AG09319 (cell line): ENCODE measurements around the gene ATG101.

Source experiments
- DNase-seq: peaks from one replicate; pipeline ENCODE4 v3.0.0-alpha.2; 2010; ENCODE audit warnings: low read depth; ENCODE audit errors: extremely low read depth
- CTCF ChIP-seq: IDR thresholded peaks from 2 replicates; pipeline ENCODE4 v1.5.1; 2011; ENCODE audit warnings: low read depth, mild to moderate bottlenecking, inconsistent platforms, low read length, moderate library complexity

The ATG101 gene

DNA sequence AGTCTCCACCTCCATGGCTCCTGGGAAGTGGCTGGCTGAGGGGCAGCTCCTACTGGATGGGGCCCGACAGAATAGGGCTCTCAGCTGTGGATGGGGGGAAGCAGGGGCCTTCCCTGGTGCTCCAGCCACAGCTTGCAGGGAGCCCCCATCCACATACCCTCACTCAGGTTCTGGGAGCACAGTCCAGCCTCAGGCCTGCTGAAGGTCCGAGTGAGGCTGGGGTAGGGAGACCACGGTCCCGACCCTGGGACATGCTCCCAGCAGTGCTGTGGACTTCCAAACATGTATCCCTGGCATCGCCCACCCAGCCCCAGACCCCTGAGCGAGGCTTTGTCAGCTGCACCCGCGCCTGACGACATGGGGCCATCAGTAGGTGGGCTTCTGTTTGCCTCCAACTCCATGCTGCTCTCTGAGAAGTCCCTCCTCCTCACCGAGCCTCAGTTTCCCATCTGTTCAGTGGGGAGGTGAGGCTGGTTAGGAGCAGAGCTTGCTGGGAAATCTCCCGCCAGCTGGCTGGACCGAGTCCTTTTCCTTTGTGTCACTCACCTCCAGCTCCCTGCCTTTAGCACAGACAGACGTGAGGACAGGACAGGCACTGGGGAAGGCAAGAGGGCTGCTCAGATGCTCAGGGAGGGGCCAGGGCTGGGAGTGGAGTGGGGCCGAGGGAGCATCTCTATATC lies 9.1 kb upstream of the ATG101 start:
- no peak for DNase-seq
- no peak for TF ChIP-seq CTCF

DNA sequence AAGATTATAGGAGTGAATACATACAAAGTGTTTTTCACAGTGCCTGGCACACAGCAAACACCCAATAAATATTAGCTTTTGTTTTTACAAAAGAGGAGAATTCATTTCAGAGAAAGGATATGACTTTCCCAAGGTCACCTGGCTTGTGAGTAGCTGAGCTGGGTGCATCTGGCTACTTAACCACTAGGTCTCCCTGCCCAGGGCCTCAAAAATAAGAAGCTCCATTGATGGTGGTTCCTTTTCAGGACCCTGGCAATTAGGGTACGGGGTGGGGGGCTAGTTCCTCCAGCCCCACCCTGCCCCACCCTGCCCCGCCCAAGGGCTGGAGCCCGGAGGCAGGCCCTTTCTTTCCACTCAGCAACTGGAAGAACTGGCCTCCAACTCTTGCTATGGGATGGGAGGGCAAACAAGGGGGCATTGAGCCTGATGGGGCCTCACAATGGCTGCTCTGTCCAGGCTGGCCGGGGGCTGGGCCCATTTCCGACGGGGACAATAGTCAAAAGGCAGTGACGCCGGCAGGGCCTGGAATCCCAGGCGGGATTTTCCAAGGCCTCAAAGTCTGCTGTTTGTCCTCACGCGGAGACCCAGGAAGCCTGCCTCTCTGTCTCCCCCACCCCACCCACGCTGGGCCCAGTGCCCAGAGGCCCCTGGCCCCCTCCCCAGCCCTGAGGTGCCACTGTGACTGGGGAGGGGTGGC lies 8.2 kb upstream of the ATG101 start:
- no peak for DNase-seq
- no peak for TF ChIP-seq CTCF

- no peak for DNase-seq
- TF ChIP-seq CTCF, result no peak
These were observed 7.4 kb upstream of the ATG101 start for GRCh38 chr12:52062167-52063081.

DNA sequence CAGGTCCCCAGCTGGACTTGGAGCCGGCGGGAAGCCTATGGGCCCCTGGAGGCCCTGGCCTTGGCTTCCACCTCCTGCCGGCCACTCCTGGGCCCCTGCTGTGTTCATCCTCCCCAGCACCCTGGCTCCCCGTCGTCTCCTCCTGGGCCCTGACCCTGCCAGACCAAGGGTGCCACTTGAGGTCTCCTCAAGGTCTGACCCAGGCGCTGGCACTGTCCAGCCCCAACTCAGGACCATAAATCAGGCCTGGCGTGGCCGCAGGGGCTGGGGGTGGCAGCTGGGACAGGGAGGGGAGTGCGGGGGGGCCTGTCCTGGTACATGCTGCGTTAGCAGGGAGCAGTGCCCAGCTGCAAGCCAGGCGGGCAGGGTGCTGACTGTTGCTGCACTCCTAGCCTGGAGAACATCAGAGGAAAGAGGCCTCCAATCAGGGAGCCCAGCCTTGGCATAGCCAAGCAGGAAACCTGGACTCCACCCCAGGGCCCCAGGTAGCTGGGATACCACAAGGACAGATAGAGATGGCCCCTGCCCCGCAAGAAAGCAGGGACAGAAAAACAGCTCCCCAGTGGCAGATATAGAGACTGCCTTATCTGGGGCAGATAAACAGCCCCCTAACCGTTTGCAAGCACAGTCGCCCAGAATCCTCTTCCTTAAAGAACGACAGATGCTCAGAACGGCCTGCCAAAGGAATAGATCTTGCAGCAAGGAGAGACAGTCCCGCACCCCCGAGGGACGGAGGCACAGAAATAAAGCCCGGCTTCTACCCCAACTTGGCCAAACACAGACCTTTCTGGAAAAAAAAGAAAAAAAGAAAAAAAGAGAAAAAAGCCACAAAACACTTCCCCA lies 6.5 kb upstream of the ATG101 start:
- no peak for DNase-seq
- TF ChIP-seq CTCF, result no peak

- no peak for DNase-seq
- TF ChIP-seq CTCF, result no peak
These were observed 5.7 kb upstream of the ATG101 start for GRCh38 chr12:52063981-52064649.

- no peak for TF ChIP-seq CTCF
These were observed 3.3 kb upstream of the ATG101 start for GRCh38 chr12:52066346-52067080.

More at GRCh38 chr12:52066346-52067080, 3.3 kb upstream of the ATG101 start:
- DNase-seq, result no peak
